Hematopoietic multipotent progenitor cell treated with erythropoietin and hydrocortisone succinate and interleukin-3 and kit ligand, for 8 days (in vitro differentiated cells): Measurements from ENCODE around the gene NSL1.

Experiments used
- DNase-seq: peaks from one replicate; pipeline ENCODE4 v3.0.0-alpha.2; 2015

NSL1 gene

GRCh38 chr1:212701910-212702309 lies 89.7 kb downstream of the NSL1 start:
- no peak for DNase-seq

- DNase-seq = peak; percentile 12
Measured at GRCh38 chr1:212700892-212701819, 90.4 kb downstream of the NSL1 start.

GRCh38 chr1:212700223-212700891 lies 91.2 kb downstream of the NSL1 start:
- no peak for DNase-seq

- no peak for DNase-seq
Measured at GRCh38 chr1:212699625-212700222, 91.9 kb downstream of the NSL1 start, which contains the start of gene BATF3. Gene BATF3, minus strand, starts transcription at chr1:212699840. Its CDS starts 78 bp downstream, at chr1:212699762.

- peak; percentile 19 for DNase-seq
Measured at GRCh38 chr1:212699104-212699624, 92.4 kb downstream of the NSL1 start.

- DNase-seq = no peak
Measured at GRCh38 chr1:212698467-212699103, 93.0 kb downstream of the NSL1 start.

- DNase-seq = no peak
Measured at GRCh38 chr1:212696721-212697331, 94.8 kb downstream of the NSL1 start.

GRCh38 chr1:212692774-212693644 lies 98.6 kb downstream of the NSL1 start:
- DNase-seq = no peak

- DNase-seq = no peak
Measured at GRCh38 chr1:212691561-212692071, 100.0 kb downstream of the NSL1 start.

GRCh38 chr1:212690816-212691403 lies 100.7 kb downstream of the NSL1 start:
- DNase-seq = no peak

GRCh38 chr1:212689758-212690529 lies 101.6 kb downstream of the NSL1 start:
- no peak for DNase-seq

- no peak for DNase-seq
Measured at GRCh38 chr1:212689196-212689725, 102.3 kb downstream of the NSL1 start.

- DNase-seq = no peak
Measured at GRCh38 chr1:212688341-212689047, 103.1 kb downstream of the NSL1 start.

GRCh38 chr1:212687811-212688210 lies 103.8 kb downstream of the NSL1 start:
- DNase-seq = no peak

GRCh38 chr1:212686591-212686990 lies 105.0 kb downstream of the NSL1 start:
- DNase-seq = no peak

GRCh38 chr1:212686069-212686468 lies 105.5 kb downstream of the NSL1 start:
- no peak for DNase-seq

- no peak for DNase-seq
Measured at GRCh38 chr1:212685429-212685828, 106.1 kb downstream of the NSL1 start.

- DNase-seq = no peak
Measured at GRCh38 chr1:212684521-212685090, 107.0 kb downstream of the NSL1 start.

- no peak for DNase-seq
Measured at GRCh38 chr1:212684076-212684475, 107.5 kb downstream of the NSL1 start.
